Endothelial cell of umbilical vein (primary cell): ENCODE data around the gene NTN3. TPM values are rescaled to one million over a fixed set of nuclear protein-coding genes. Genes with fewer than 3 reads are reported as not detected.

Source experiments
- BruUV-seq: library from RNA; stranded (reverse); fragments of 400-500 nt; replicated peaks from 2 replicates; lab custom pipeline; 2021; lab: Mats Ljungman, UMichigan
- CTCF ChIA-PET: fragments of 300-600, 350-600 bp; sonication (Branson Sonifier 250); formaldehyde crosslinking; loops from one replicate; lab custom pipeline; 2021; ENCODE audit warnings: antibody characterized with exemption, inconsistent platforms; lab: Charles Lee
- POLR2A ChIA-PET: fragments of 300-600, 350-600 bp; sonication (Branson Sonifier 250); formaldehyde crosslinking; loops from one replicate; lab custom pipeline; 2021; ENCODE audit warnings: antibody characterized with exemption, inconsistent platforms; lab: Charles Lee
- DNase-seq: peaks from one replicate; pipeline ENCODE4 v3.0.0-alpha.2; 2011; ENCODE audit warnings: low read depth, low spot score
- FAIRE-seq: peaks from 2 replicates; lab custom pipeline; 2011; peaks lifted over from hg19 to GRCh38; lab: Jason Lieb, UNC
- H2AFZ ChIP-seq: 2 replicates; pipeline ENCODE4 v1.6.0; 2012; ENCODE audit warnings: low read depth, low read length, control low read depth, inconsistent platforms
- H3K27ac ChIP-seq: 2 replicates; pipeline ENCODE4 v1.5.1; 2011; ENCODE audit warnings: low read depth, mild to moderate bottlenecking, control low read depth, low read length, moderate library complexity; ENCODE audit not compliant: insufficient read depth
- H3K27me3 ChIP-seq, 2 experiments: 2 replicates each; pipeline versions ENCODE4 v1.6.0 to v1.6.1; 2011; ENCODE audit warnings: low read length in 2 of 2, mixed read lengths in 1 of 2; ENCODE audit not compliant: control insufficient read depth in 2 of 2, insufficient read depth in 2 of 2
- H3K36me3 ChIP-seq, 2 experiments: 2 replicates in 1 of 2; 3 replicates in 1 of 2; pipeline ENCODE4 v1.5.1; 2011; ENCODE audit warnings: low read length in 2 of 2, mild to moderate bottlenecking in 1 of 2, moderate library complexity in 1 of 2; ENCODE audit not compliant: control insufficient read depth in 2 of 2, insufficient read depth in 2 of 2; ENCODE audit errors: extremely low read depth in 1 of 2
- H3K4me1 ChIP-seq: 3 replicates; pipeline ENCODE4 v1.5.1; 2011; ENCODE audit warnings: mild to moderate bottlenecking, low read length; ENCODE audit not compliant: control insufficient read depth, insufficient read depth; ENCODE audit errors: extremely low read depth
- H3K4me2 ChIP-seq: 2 replicates; pipeline ENCODE4 v1.6.1; 2011; ENCODE audit warnings: low read length, control low read depth, mixed read lengths; ENCODE audit not compliant: insufficient read depth
- H3K4me3 ChIP-seq, 3 experiments: fragments of 200-600 bp in 1 of 3; sonication (generic), shearing (Covaris generic) in 1 of 3; replicated peaks in 1 of 3; 2 replicates each; pipeline ENCODE4 v1.5.1; 2011 to 2016; ENCODE audit warnings: control low read depth in 3 of 3, low read length in 3 of 3, mild to moderate bottlenecking in 2 of 3, inconsistent platforms in 1 of 3, low read depth in 1 of 3, moderate library complexity in 1 of 3; ENCODE audit not compliant: insufficient read depth in 1 of 3
- H3K79me2 ChIP-seq: 2 replicates; pipeline ENCODE4 v1.6.0; 2012; ENCODE audit warnings: low read length, inconsistent platforms; ENCODE audit not compliant: control insufficient read depth, insufficient read depth
- H3K9ac ChIP-seq: replicated peaks from 2 replicates; pipeline ENCODE3; 2011; ENCODE audit warnings: low read length, control low read depth; ENCODE audit not compliant: insufficient read depth; ENCODE audit errors: extremely low read depth
- H3K9me1 ChIP-seq: replicated peaks from 3 replicates; pipeline ENCODE4 v1.6.0; 2011; ENCODE audit warnings: mild to moderate bottlenecking, low read length; ENCODE audit not compliant: control insufficient read depth, insufficient read depth; ENCODE audit errors: extremely low read depth
- H3K9me3 ChIP-seq: replicated peaks from 2 replicates; pipeline ENCODE4 v1.5.1; 2012; ENCODE audit warnings: low read length, inconsistent platforms; ENCODE audit not compliant: control insufficient read depth, insufficient read depth
- H4K20me1 ChIP-seq: replicated peaks from 2 replicates; pipeline ENCODE3; 2011; ENCODE audit warnings: mild to moderate bottlenecking, low read length; ENCODE audit not compliant: control insufficient read depth, insufficient read depth; ENCODE audit errors: extremely low read depth
- FOS ChIP-seq: IDR thresholded peaks from 2 replicates; pipeline ENCODE4 v1.6.1; 2011; ENCODE audit warnings: mild to moderate bottlenecking, low read length, moderate library complexity, borderline replicate concordance; ENCODE audit not compliant: insufficient read depth
- POLR2A ChIP-seq: IDR thresholded peaks from 2 replicates; pipeline ENCODE4 v1.6.1; 2012; ENCODE audit warnings: low read depth, mild to moderate bottlenecking, control low read depth, low read length
- POLR2AphosphoS5 ChIP-seq: IDR thresholded peaks from 2 replicates; pipeline ENCODE4 v1.6.1; 2012; ENCODE audit warnings: low read depth, mild to moderate bottlenecking, control low read depth, low read length, moderate library complexity; ENCODE audit not compliant: insufficient read depth
- dilution Hi-C: fragments of 300-500 bp; cut with MboI; formaldehyde crosslinking; loops from one replicate; pipeline ENCODE4 v1.15.0; 2019; ENCODE audit warnings: low sequenced_read_pairs; ENCODE audit not compliant: extremely low pct_ligation_motif_present
- intact Hi-C: fragments of 100-400 bp; cut with micrococcal nuclease; formaldehyde crosslinking; loops from one replicate; pipeline ENCODE4 v1.10.0; 2022
- polyA plus RNA-seq, 4 experiments: library from polyadenylated mRNA; depleted of rRNA in 3 of 4; stranded (reverse) in 3 of 4; unstranded in 1 of 4; fragments of >200 nt; gene quantifications; 2 replicates each; pipeline versions ENCODE4 v1.2.1 to v1.2.3, GENCODE V29; 2011 to 2012; ENCODE audit warnings: missing spikeins in 1 of 4
- total RNA-seq: library from RNA; stranded (reverse); gene quantifications from 2 replicates; pipeline ENCODE4 v1.2.3, GENCODE V29; 2021
- TF ChIP-seq, protein P1 (sequence below): IDR thresholded peaks from 2 replicates; pipeline ENCODE4 v1.6.1; 2011; ENCODE audit not compliant: insufficient read depth, insufficient read length

The NTN3 gene
- total and polyA plus RNA-seq, 2 donors (not counting 3 experiments of a cell fraction or from before 2014, with no cell fraction given), result 0.15 TPM; not detected in 1

DNA sequence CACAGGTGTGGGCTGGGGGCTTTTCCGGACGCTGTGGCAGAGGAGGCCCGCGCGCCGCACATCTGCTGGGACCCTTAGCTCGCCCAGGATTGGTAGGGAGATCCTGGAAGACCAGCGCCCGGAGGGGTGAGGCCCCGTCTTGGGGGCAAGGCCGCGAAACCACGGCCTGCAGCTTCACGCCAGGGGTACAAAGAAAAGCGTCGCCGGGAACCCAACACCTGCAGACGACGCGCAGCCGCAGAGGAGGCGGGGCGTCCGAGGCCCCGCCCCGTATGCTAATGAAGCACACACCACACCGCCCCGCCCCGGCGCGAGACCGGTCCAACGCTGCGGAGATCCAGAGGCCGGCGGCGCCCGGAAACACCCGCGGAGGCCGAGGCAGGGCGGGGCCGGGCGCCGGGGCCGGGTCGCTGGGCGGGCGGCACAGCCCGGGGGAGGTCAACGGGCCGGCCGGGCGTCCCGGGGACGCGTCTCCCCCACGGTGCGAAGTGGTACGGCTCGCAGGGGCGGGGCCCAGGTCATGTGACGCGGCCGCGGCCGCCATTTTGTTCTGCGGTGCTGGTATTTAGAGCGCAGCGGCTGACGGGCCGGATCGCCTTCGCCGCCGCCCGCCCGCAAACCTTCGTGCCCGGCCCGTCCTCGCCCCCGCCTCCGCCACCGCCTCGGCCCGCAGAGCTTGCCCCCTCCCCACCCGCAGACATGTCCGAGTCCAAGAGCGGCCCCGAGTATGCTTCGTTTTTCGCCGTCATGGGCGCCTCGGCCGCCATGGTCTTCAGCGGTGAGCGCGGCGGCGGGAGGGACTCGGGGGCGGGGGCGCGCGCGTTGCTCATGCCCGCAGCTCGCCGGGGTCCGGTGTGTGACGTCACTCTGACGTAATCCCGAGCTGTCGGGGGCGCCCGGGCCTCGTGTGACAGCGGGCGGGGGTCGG lies 42.6 kb downstream of the NTN3 start, which contains the start of gene ATP6V0C:
Gene ATP6V0C (plus strand): TSS at position 548 of the 928 bp plus-strand sequence. CDS start 152 bp downstream, at position 700.
- Histone ChIP-seq H3K36me3 (no peaks in the 10 kb centered on the region), H4K20me1 (peaks cover 2% of the 10 kb centered on the region), H3K4me3 (peak within 1 kb of the TSS; percentile 52 to 91 (median 73)), H3K9me3 (no peaks in the 10 kb centered on the region), H3K4me2 (peak within 1 kb of the TSS; percentile 89), H3K27ac (peak within 1 kb of the TSS; percentile 72), H3K27me3 (no peaks in the 10 kb centered on the region), H2AFZ (peak within 1 kb of the TSS; percentile 75), H3K79me2 (peaks cover 48% of the 10 kb centered on the region), H3K9ac (peak within 1 kb of the TSS; percentile 88), H3K9me1 (no peaks in the 10 kb centered on the region), H3K4me1 (peaks cover 23% of the 10 kb centered on the region)
- intact Hi-C loops, result no loop called here
- dilution Hi-C loops, result no loop called here
- CTCF ChIA-PET, result no interaction called here
- no TSS peak for BruUV-seq
- peak; percentile 96 for TF ChIP-seq POLR2A
- TF ChIP-seq POLR2AphosphoS5, result peak; percentile 99
- no peak for TF ChIP-seq FOS
- TF ChIP-seq, protein P1, sequence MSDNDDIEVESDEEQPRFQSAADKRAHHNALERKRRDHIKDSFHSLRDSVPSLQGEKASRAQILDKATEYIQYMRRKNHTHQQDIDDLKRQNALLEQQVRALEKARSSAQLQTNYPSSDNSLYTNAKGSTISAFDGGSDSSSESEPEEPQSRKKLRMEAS, result peak; percentile 79
- POLR2A ChIA-PET, result no interaction called here
- DNase-seq (peak; percentile 76), FAIRE-seq (peak; percentile 77)
